Neural progenitor cell (in vitro differentiated cells): Measurements from ENCODE around the gene SELENBP1.

ENCODE experiments used
- CTCF ChIP-seq: fragments of 200-600 bp; sonication (generic); IDR thresholded peaks from 2 replicates; pipeline ENCODE4 v1.5.1; 2017; ENCODE audit warnings: antibody characterized with exemption, mild to moderate bottlenecking
- EZH2 ChIP-seq: fragments of 200-600 bp; sonication (generic); IDR thresholded peaks from 2 replicates; pipeline ENCODE4 v1.6.1; 2017; ENCODE audit warnings: antibody characterized with exemption, mild to moderate bottlenecking, moderate library complexity
- EZH2phosphoT487 ChIP-seq: fragments of 200-600 bp; sonication (generic); IDR thresholded peaks from 2 replicates; pipeline ENCODE4 v1.6.1; 2017; ENCODE audit warnings: antibody characterized with exemption

GRCh38 chr1:151391079-151391563 lies 18.6 kb upstream of the SELENBP1 start:
- TF ChIP-seq CTCF = no peak
- TF ChIP-seq EZH2 = no peak
- no peak for TF ChIP-seq EZH2phosphoT487
